HepG2 (cell line): ENCODE measurements around the gene MAFF. TPM values are rescaled to one million over a fixed set of nuclear protein-coding genes. Genes with fewer than 3 reads are reported as not detected.

Experiments
- GABPB1 ChIP-seq: IDR thresholded peaks from 2 replicates; pipeline ENCODE4 v1.6.1; 2016; ENCODE audit warnings: mild to moderate bottlenecking, missing genetic modification reagents, moderate library complexity, missing compliant biosample characterization
- NFKBIZ ChIP-seq: IDR thresholded peaks from 2 replicates; pipeline ENCODE4 v1.6.1; 2018; ENCODE audit warnings: missing genetic modification reagents, missing compliant biosample characterization
- YY1 ChIP-seq: IDR thresholded peaks from 2 replicates; pipeline ENCODE4 v1.6.1; 2011; ENCODE audit warnings: low read length, low read depth, moderate library complexity, mild to moderate bottlenecking; ENCODE audit not compliant: insufficient read depth, insufficient replicate concordance
- ZFY ChIP-seq: sonication (generic); formaldehyde crosslinking; IDR thresholded peaks from 2 replicates; pipeline ENCODE4 v1.4.0; 2020; ENCODE audit warnings: missing genetic modification reagents
- ZNF263 ChIP-seq: sonication (generic); formaldehyde crosslinking; IDR thresholded peaks from 2 replicates; pipeline ENCODE4 v1.4.0; 2020; ENCODE audit warnings: missing genetic modification reagents
- ZNF383 ChIP-seq: sonication (generic); formaldehyde crosslinking; IDR thresholded peaks from 2 replicates; pipeline ENCODE4 v1.4.0; 2020; ENCODE audit warnings: missing genetic modification reagents, mild to moderate bottlenecking, borderline replicate concordance
- ZNF441 ChIP-seq: sonication (generic); formaldehyde crosslinking; IDR thresholded peaks from 2 replicates; pipeline ENCODE4 v1.7.0; 2021; ENCODE audit warnings: missing genetic modification reagents, borderline replicate concordance
- ZNF569 ChIP-seq: sonication (generic); formaldehyde crosslinking; IDR thresholded peaks from 2 replicates; pipeline ENCODE4 v1.5.0; 2020; ENCODE audit warnings: mild to moderate bottlenecking, missing genetic modification reagents, moderate library complexity, borderline replicate concordance
- ZNF598 ChIP-seq: sonication (generic); formaldehyde crosslinking; IDR thresholded peaks from 2 replicates; pipeline ENCODE4 v1.5.1; 2020; ENCODE audit warnings: mild to moderate bottlenecking, missing genetic modification reagents, borderline replicate concordance
- polyA plus RNA-seq, 8 experiments: library from polyadenylated mRNA; depleted of rRNA in 3 of 8; stranded (reverse) in 7 of 8; unstranded in 1 of 8; fragments of >200 nt; fragmentation: Illumina TruSeq in 4 of 8; extraction: Trizol in 4 of 8; gene quantifications; 2 replicates each; pipeline versions ENCODE4 v1.2.1 to v1.2.3, GENCODE V29; 2011 to 2016; ENCODE audit warnings: low read depth in 4 of 8, missing spikeins in 1 of 8, mixed read lengths in 1 of 8; ENCODE audit not compliant: insufficient read depth in 1 of 8
- total RNA-seq, 5 experiments: library from RNA; depleted of rRNA; stranded (reverse); fragments of >200 nt; fragmentation: Illumina TruSeq; extraction: Trizol; gene quantifications; 2 replicates each; pipeline ENCODE4 v1.2.3, GENCODE V29; 2016; ENCODE audit warnings: low read depth in 1 of 5
- TF ChIP-seq, protein P1 (sequence below): sonication (generic); formaldehyde crosslinking; IDR thresholded peaks from 2 replicates; pipeline ENCODE4 v1.5.1; 2020; ENCODE audit warnings: mild to moderate bottlenecking, missing genetic modification reagents, borderline replicate concordance
- TF ChIP-seq, protein P2 (sequence below): sonication (generic); formaldehyde crosslinking; IDR thresholded peaks from 2 replicates; pipeline ENCODE4 v1.4.0; 2020; ENCODE audit warnings: missing genetic modification reagents
- TF ChIP-seq, protein P3 (sequence below): sonication (generic); formaldehyde crosslinking; IDR thresholded peaks from 2 replicates; pipeline ENCODE4 v1.4.0; 2020; ENCODE audit warnings: missing genetic modification reagents
- TF ChIP-seq, protein P4 (sequence below): IDR thresholded peaks from 2 replicates; pipeline ENCODE4 v1.6.1; 2016; ENCODE audit warnings: control low read depth

MAFF gene
- total and polyA plus RNA-seq, 2 of the 13 experiments (the other 11 are each of a cell fraction or from before 2014, with no cell fraction given), result 5.4 to 14.3 TPM

DNA sequence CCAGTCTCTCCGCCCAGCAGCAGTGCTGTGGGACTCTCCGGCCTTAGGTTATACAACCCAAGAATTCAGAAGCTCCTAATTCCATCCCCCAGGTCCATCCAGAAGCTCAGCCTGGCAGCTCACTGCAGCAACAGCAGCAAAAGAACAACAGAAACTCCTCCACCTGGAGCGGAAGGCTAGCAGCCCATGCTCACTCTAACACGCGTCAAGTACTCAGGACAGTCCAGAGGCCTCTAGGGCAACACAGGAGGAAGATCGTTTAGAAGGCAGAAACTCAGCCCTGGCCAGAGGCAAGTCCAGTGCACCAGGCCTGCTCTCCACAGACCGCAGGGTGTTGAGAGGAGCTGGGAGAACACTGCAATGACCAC lies 37.3 kb upstream of the MAFF start (continued):
- TF ChIP-seq, protein P1, sequence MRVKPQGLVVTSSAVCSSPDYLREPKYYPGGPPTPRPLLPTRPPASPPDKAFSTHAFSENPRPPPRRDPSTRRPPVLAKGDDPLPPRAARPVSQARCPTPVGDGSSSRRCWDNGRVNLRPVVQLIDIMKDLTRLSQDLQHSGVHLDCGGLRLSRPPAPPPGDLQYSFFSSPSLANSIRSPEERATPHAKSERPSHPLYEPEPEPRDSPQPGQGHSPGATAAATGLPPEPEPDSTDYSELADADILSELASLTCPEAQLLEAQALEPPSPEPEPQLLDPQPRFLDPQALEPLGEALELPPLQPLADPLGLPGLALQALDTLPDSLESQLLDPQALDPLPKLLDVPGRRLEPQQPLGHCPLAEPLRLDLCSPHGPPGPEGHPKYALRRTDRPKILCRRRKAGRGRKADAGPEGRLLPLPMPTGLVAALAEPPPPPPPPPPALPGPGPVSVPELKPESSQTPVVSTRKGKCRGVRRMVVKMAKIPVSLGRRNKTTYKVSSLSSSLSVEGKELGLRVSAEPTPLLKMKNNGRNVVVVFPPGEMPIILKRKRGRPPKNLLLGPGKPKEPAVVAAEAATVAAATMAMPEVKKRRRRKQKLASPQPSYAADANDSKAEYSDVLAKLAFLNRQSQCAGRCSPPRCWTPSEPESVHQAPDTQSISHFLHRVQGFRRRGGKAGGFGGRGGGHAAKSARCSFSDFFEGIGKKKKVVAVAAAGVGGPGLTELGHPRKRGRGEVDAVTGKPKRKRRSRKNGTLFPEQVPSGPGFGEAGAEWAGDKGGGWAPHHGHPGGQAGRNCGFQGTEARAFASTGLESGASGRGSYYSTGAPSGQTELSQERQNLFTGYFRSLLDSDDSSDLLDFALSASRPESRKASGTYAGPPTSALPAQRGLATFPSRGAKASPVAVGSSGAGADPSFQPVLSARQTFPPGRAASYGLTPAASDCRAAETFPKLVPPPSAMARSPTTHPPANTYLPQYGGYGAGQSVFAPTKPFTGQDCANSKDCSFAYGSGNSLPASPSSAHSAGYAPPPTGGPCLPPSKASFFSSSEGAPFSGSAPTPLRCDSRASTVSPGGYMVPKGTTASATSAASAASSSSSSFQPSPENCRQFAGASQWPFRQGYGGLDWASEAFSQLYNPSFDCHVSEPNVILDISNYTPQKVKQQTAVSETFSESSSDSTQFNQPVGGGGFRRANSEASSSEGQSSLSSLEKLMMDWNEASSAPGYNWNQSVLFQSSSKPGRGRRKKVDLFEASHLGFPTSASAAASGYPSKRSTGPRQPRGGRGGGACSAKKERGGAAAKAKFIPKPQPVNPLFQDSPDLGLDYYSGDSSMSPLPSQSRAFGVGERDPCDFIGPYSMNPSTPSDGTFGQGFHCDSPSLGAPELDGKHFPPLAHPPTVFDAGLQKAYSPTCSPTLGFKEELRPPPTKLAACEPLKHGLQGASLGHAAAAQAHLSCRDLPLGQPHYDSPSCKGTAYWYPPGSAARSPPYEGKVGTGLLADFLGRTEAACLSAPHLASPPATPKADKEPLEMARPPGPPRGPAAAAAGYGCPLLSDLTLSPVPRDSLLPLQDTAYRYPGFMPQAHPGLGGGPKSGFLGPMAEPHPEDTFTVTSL (CRISPR knock-in tag), result no peak
- TF ChIP-seq ZFY (CRISPR knock-in tag), result peak; percentile 64
- 0 out of 2 replicates have a peak, but pooled peaks have one; percentile 50 for TF ChIP-seq ZNF569 (CRISPR knock-in tag)
- TF ChIP-seq, protein P2, sequence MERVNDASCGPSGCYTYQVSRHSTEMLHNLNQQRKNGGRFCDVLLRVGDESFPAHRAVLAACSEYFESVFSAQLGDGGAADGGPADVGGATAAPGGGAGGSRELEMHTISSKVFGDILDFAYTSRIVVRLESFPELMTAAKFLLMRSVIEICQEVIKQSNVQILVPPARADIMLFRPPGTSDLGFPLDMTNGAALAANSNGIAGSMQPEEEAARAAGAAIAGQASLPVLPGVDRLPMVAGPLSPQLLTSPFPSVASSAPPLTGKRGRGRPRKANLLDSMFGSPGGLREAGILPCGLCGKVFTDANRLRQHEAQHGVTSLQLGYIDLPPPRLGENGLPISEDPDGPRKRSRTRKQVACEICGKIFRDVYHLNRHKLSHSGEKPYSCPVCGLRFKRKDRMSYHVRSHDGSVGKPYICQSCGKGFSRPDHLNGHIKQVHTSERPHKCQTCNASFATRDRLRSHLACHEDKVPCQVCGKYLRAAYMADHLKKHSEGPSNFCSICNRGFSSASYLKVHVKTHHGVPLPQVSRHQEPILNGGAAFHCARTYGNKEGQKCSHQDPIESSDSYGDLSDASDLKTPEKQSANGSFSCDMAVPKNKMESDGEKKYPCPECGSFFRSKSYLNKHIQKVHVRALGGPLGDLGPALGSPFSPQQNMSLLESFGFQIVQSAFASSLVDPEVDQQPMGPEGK (CRISPR knock-in tag), result no peak
- TF ChIP-seq ZNF263 (CRISPR knock-in tag), result peak; percentile 7; the same call in 1 of the 2 replicates
- no peak for TF ChIP-seq GABPB1 (CRISPR knock-in tag)
- TF ChIP-seq ZNF441, result no peak
- no peak for TF ChIP-seq ZNF598 (CRISPR knock-in tag)
- TF ChIP-seq, protein P3, sequence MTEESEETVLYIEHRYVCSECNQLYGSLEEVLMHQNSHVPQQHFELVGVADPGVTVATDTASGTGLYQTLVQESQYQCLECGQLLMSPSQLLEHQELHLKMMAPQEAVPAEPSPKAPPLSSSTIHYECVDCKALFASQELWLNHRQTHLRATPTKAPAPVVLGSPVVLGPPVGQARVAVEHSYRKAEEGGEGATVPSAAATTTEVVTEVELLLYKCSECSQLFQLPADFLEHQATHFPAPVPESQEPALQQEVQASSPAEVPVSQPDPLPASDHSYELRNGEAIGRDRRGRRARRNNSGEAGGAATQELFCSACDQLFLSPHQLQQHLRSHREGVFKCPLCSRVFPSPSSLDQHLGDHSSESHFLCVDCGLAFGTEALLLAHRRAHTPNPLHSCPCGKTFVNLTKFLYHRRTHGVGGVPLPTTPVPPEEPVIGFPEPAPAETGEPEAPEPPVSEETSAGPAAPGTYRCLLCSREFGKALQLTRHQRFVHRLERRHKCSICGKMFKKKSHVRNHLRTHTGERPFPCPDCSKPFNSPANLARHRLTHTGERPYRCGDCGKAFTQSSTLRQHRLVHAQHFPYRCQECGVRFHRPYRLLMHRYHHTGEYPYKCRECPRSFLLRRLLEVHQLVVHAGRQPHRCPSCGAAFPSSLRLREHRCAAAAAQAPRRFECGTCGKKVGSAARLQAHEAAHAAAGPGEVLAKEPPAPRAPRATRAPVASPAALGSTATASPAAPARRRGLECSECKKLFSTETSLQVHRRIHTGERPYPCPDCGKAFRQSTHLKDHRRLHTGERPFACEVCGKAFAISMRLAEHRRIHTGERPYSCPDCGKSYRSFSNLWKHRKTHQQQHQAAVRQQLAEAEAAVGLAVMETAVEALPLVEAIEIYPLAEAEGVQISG (CRISPR knock-in tag), result 0 out of 2 replicates have a peak, but pooled peaks have one; percentile 29
- no peak for TF ChIP-seq YY1
- no peak for TF ChIP-seq ZNF383 (CRISPR knock-in tag)
- TF ChIP-seq, protein P4, sequence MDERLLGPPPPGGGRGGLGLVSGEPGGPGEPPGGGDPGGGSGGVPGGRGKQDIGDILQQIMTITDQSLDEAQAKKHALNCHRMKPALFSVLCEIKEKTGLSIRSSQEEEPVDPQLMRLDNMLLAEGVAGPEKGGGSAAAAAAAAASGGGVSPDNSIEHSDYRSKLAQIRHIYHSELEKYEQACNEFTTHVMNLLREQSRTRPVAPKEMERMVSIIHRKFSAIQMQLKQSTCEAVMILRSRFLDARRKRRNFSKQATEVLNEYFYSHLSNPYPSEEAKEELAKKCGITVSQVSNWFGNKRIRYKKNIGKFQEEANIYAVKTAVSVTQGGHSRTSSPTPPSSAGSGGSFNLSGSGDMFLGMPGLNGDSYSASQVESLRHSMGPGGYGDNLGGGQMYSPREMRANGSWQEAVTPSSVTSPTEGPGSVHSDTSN (CRISPR knock-in tag), result no peak
- TF ChIP-seq NFKBIZ (CRISPR knock-in tag), result no peak
